H9 (cell line): Measurements from ENCODE around the gene PRDM8. TPM values are rescaled to one million over a fixed set of nuclear protein-coding genes. Genes with fewer than 3 reads are reported as not detected.

Experiments
- DNase-seq: peaks from one replicate; pipeline ENCODE4 v3.0.0-alpha.2; 2017
- H2AFZ ChIP-seq: one replicate; pipeline ENCODE4 v1.6.1; 2013; ENCODE audit warnings: mild to moderate bottlenecking, low read length, control low read depth, moderate library complexity
- H2AK5ac ChIP-seq: 2 replicates; pipeline ENCODE4 v1.6.1; 2013; ENCODE audit warnings: low read length, control low read depth, mixed read lengths; ENCODE audit not compliant: insufficient read length
- H2BK120ac ChIP-seq: one replicate; pipeline ENCODE4 v1.6.1; 2013; ENCODE audit warnings: low read depth, mild to moderate bottlenecking, low read length, control low read depth, inconsistent platforms; ENCODE audit not compliant: poor library complexity, severe bottlenecking
- H2BK12ac ChIP-seq: 2 replicates; pipeline ENCODE4 v1.6.1; 2013; ENCODE audit warnings: low read length, control low read depth, mixed read lengths, low read depth; ENCODE audit not compliant: insufficient read length
- H2BK15ac ChIP-seq: 2 replicates; pipeline ENCODE4 v1.6.1; 2013; ENCODE audit warnings: low read depth, low read length, control low read depth
- H2BK20ac ChIP-seq: one replicate; pipeline ENCODE4 v1.6.1; 2013; ENCODE audit warnings: low read depth, mild to moderate bottlenecking, low read length, control low read depth, inconsistent platforms; ENCODE audit not compliant: poor library complexity, severe bottlenecking
- H2BK5ac ChIP-seq: 2 replicates; pipeline ENCODE4 v1.6.1; 2013; ENCODE audit warnings: low read length, control low read depth, mixed read lengths; ENCODE audit not compliant: insufficient read length
- H3K14ac ChIP-seq: 2 replicates; pipeline ENCODE4 v1.6.1; 2013; ENCODE audit warnings: low read length, control low read depth; ENCODE audit not compliant: insufficient read depth
- H3K18ac ChIP-seq: 2 replicates; pipeline ENCODE4 v1.6.1; 2013; ENCODE audit warnings: low read depth, mild to moderate bottlenecking, mixed read lengths, low read length, control low read depth; ENCODE audit not compliant: insufficient read length
- H3K23ac ChIP-seq: 2 replicates; pipeline ENCODE4 v1.6.1; 2013; ENCODE audit warnings: low read length, control low read depth, mixed read lengths, low read depth; ENCODE audit not compliant: insufficient read length
- H3K23me2 ChIP-seq: 2 replicates; pipeline ENCODE4 v1.6.1; 2013; ENCODE audit warnings: low read depth, mild to moderate bottlenecking, mixed read lengths, low read length, control low read depth; ENCODE audit not compliant: insufficient read length, poor library complexity, severe bottlenecking
- H3K27ac ChIP-seq: 2 replicates; pipeline ENCODE4 v1.5.1; 2013; ENCODE audit warnings: low read length, control low read depth, mixed read lengths, low read depth; ENCODE audit not compliant: insufficient read length
- H3K27me3 ChIP-seq: 2 replicates; pipeline ENCODE4 v1.6.1; 2013; ENCODE audit warnings: low read length, control low read depth, inconsistent platforms; ENCODE audit not compliant: insufficient read depth
- H3K4ac ChIP-seq: 2 replicates; pipeline ENCODE4 v1.6.1; 2013; ENCODE audit warnings: low read depth, mild to moderate bottlenecking, control low read depth, inconsistent platforms, low read length, moderate library complexity
- H3K4me1 ChIP-seq: 2 replicates; pipeline ENCODE4 v1.6.1; 2013; ENCODE audit warnings: low read length, control low read depth, inconsistent platforms; ENCODE audit not compliant: insufficient read depth
- H3K4me2 ChIP-seq: 2 replicates; pipeline ENCODE4 v1.6.1; 2013; ENCODE audit warnings: low read length, control low read depth, mixed read lengths; ENCODE audit not compliant: insufficient read length, insufficient read depth
- H3K56ac ChIP-seq: 2 replicates; pipeline ENCODE4 v1.6.1; 2013; ENCODE audit warnings: low read depth, mild to moderate bottlenecking, mixed read lengths, low read length, control low read depth; ENCODE audit not compliant: insufficient read length
- H3K79me1 ChIP-seq: 2 replicates; pipeline ENCODE4 v1.6.1; 2013; ENCODE audit warnings: low read depth, mild to moderate bottlenecking, moderate library complexity, low read length, control low read depth, inconsistent platforms; ENCODE audit not compliant: insufficient read depth, poor library complexity, severe bottlenecking
- H3K79me2 ChIP-seq: 2 replicates; pipeline ENCODE4 v1.6.1; 2013; ENCODE audit warnings: low read length, control low read depth, inconsistent platforms; ENCODE audit not compliant: insufficient read depth
- H3K9ac ChIP-seq: 2 replicates; pipeline ENCODE4 v1.6.1; 2013; ENCODE audit warnings: low read length, control low read depth, mixed read lengths; ENCODE audit not compliant: insufficient read length; ENCODE audit errors: extremely low read depth
- H3K9me3 ChIP-seq: one replicate; pipeline ENCODE4 v1.6.1; 2013; ENCODE audit warnings: low read depth, low read length, inconsistent platforms; ENCODE audit not compliant: control insufficient read depth
- H3T11ph ChIP-seq: one replicate; pipeline ENCODE4 v1.6.1; 2013; ENCODE audit warnings: mild to moderate bottlenecking, low read length, control low read depth, inconsistent platforms
- H4K20me1 ChIP-seq: one replicate; pipeline ENCODE4 v1.6.1; 2013; ENCODE audit not compliant: control insufficient read depth, insufficient read length, insufficient read depth
- H4K5ac ChIP-seq: 2 replicates; pipeline ENCODE4 v1.6.1; 2013; ENCODE audit warnings: low read depth, mild to moderate bottlenecking, mixed read lengths, low read length, control low read depth; ENCODE audit not compliant: insufficient read length
- H4K8ac ChIP-seq: replicated peaks from 2 replicates; pipeline ENCODE4 v1.6.1; 2013; ENCODE audit warnings: low read length, control low read depth, mixed read lengths, low read depth; ENCODE audit not compliant: insufficient read length
- H4K91ac ChIP-seq: 2 replicates; pipeline ENCODE4 v1.6.1; 2013; ENCODE audit warnings: low read depth, mild to moderate bottlenecking, moderate library complexity, mixed read lengths, low read length, control low read depth; ENCODE audit not compliant: insufficient read length
- H3K27ac Mint-ChIP-seq, 3 experiments: 2 replicates in 2 of 3; 3 replicates in 1 of 3; pipeline ENCODE4 v1.8.0; 2020 to 2021; ENCODE audit warnings: mixed read lengths in 3 of 3, mild to moderate bottlenecking in 1 of 3, moderate library complexity in 1 of 3
- H3K27me3 Mint-ChIP-seq: 2 replicates; pipeline ENCODE4 v1.8.0; 2021; ENCODE audit warnings: low read depth, mild to moderate bottlenecking, moderate library complexity, mixed read lengths
- H3K36me3 Mint-ChIP-seq, 3 experiments: 2 replicates in 2 of 3; 3 replicates in 1 of 3; pipeline ENCODE4 v1.8.0; 2020 to 2021; ENCODE audit warnings: low read depth in 3 of 3, mixed read lengths in 3 of 3; ENCODE audit not compliant: insufficient read depth in 1 of 3
- H3K4me1 Mint-ChIP-seq, 2 experiments: 2 replicates each; pipeline ENCODE4 v1.8.0; 2020; ENCODE audit warnings: mixed read lengths in 2 of 2
- H3K4me3 Mint-ChIP-seq, 2 experiments: 2 replicates in 1 of 2; 3 replicates in 1 of 2; pipeline ENCODE4 v1.8.0; 2020 to 2021; ENCODE audit warnings: mild to moderate bottlenecking in 2 of 2, mixed read lengths in 2 of 2, moderate library complexity in 1 of 2
- H3K9me3 Mint-ChIP-seq, 2 experiments: 2 replicates in 1 of 2; 3 replicates in 1 of 2; pipeline ENCODE4 v1.8.0; 2020; ENCODE audit warnings: mild to moderate bottlenecking in 2 of 2, mixed read lengths in 2 of 2, moderate library complexity in 1 of 2
- WGBS: extraction: QIAGEN DNeasy Blood & Tissue Kit; methylation state at CpG from one replicate; pipeline ENCODE4 v1.1.7; 2013; ENCODE audit warnings: missing lambda C conversion rate, low lambda C conversion rate, mixed read lengths; ENCODE audit not compliant: insufficient read length; ENCODE audit errors: extremely low coverage; 5-methylcytosine and 5-hydroxymethylcytosine counted together
- total RNA-seq: library from RNA; stranded (reverse); gene quantifications from 2 replicates; pipeline ENCODE4 v1.2.1, GENCODE V29; 2021
- TF ChIP-seq, protein P1 (sequence below): fragments of 200-600 bp; sonication (generic); conservative IDR thresholded peaks from 3 replicates; pipeline ENCODE4 v1.8.0; 2021; ENCODE audit warnings: antibody characterized with exemption, mild to moderate bottlenecking

PRDM8 gene
- total RNA-seq, 1 experiment from 2014 or later = not detected

DNA sequence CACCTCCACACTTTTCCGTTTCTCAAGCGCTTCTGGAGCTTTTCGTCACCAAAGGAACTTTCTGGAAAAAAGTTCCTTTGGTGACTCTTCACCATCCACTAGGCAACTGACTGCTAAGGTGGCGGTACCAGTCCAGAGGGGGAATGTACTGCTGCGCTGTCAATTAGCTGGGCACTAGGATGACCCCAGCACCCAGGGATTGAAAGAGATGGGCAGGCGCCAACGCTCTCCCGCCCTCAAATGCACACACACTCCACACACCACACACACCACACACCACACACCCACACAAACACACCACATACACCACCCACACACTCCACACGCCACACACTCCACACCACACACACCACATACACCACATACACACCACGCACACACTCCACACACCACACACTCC is 10.4 kb downstream of the PRDM8 start:
- no peak overlapping the region for H3K9ac ChIP-seq
- H3K23ac ChIP-seq = no peak overlapping the region
- peak overlapping the region in 1 of 2 experiments; percentile 74; a peak in 3 of 5 replicates for H3K4me3 Mint-ChIP-seq
- no peak overlapping the region for H2BK5ac ChIP-seq
- H2BK12ac ChIP-seq = no peak overlapping the region
- H3K27me3 Mint-ChIP-seq = peaks cover 95% of the 10 kb centered on the region
- no peak overlapping the region for H2AFZ ChIP-seq
- H2BK120ac ChIP-seq = no peak overlapping the region
- peaks cover 4% of the 10 kb centered on the region for H4K20me1 ChIP-seq
- H2BK20ac ChIP-seq = no peak overlapping the region
- no peak overlapping the region for H4K91ac ChIP-seq
- H3K9me3 ChIP-seq = no peaks in the 10 kb centered on the region
- H3K18ac ChIP-seq = no peak overlapping the region
- H3K4me1 Mint-ChIP-seq = peaks cover 3 to 20% of the 10 kb centered on the region in 2 experiments; a peak in 3 of 4 replicates
- no peaks in the 10 kb centered on the region for H3K79me1 ChIP-seq
- no peaks in the 10 kb centered on the region for H3K79me2 ChIP-seq
- H3K4ac ChIP-seq = no peak overlapping the region
- H3K27me3 ChIP-seq = peaks cover 55% of the 10 kb centered on the region
- H3K27ac Mint-ChIP-seq = no peak overlapping the region
- H2AK5ac ChIP-seq = no peak overlapping the region
- H3K9me3 Mint-ChIP-seq = peaks cover 0 to 12% of the 10 kb centered on the region in 2 experiments
- H2BK15ac ChIP-seq = no peak overlapping the region
- H4K8ac ChIP-seq = no peak overlapping the region
- DNase-seq = no peak
- no peaks in the 10 kb centered on the region for H3K23me2 ChIP-seq
- H3K56ac ChIP-seq = no peak overlapping the region
- TF ChIP-seq, protein P1, sequence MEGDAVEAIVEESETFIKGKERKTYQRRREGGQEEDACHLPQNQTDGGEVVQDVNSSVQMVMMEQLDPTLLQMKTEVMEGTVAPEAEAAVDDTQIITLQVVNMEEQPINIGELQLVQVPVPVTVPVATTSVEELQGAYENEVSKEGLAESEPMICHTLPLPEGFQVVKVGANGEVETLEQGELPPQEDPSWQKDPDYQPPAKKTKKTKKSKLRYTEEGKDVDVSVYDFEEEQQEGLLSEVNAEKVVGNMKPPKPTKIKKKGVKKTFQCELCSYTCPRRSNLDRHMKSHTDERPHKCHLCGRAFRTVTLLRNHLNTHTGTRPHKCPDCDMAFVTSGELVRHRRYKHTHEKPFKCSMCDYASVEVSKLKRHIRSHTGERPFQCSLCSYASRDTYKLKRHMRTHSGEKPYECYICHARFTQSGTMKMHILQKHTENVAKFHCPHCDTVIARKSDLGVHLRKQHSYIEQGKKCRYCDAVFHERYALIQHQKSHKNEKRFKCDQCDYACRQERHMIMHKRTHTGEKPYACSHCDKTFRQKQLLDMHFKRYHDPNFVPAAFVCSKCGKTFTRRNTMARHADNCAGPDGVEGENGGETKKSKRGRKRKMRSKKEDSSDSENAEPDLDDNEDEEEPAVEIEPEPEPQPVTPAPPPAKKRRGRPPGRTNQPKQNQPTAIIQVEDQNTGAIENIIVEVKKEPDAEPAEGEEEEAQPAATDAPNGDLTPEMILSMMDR = no peak
- H3K36me3 Mint-ChIP-seq = peaks cover 0 to 4% (median 0%) of the 10 kb centered on the region in 3 experiments; a peak in 3 of 7 replicates
- H3T11ph ChIP-seq = no peak overlapping the region
- no peak overlapping the region for H3K27ac ChIP-seq
- H4K5ac ChIP-seq = no peak overlapping the region
- no peak overlapping the region for H3K14ac ChIP-seq
- no peaks in the 10 kb centered on the region for H3K4me1 ChIP-seq
- H3K4me2 ChIP-seq = peak overlapping the region; percentile 52
- WGBS = 100% methylated on average over 2 of the region's 10 CpGs
